ENCODE data around the gene RBMS3. TPM values are rescaled to one million over a fixed set of nuclear protein-coding genes. Genes with fewer than 3 reads are reported as not detected.

The RBMS3 gene
- total and polyA plus RNA-seq, 2 donors (not counting 1 experiment from before 2014, with no cell fraction given): 26.9 to 68.4 TPM

- peak; percentile 33 to 41 for DNase-seq (ENCODE audit: low read depth in 2 of 2)
- Histone ChIP-seq H3K9me3 (ENCODE audit: control insufficient read depth, insufficient read depth, low read depth, low read length) (no peaks in the 10 kb centered on the region), H3K4me3 (replicated peaks in 1 of 4; ENCODE audit: control extremely low read depth in 1 of 4, insufficient read depth in 1 of 4, low read depth in 3 of 4, low read length in 4 of 4) (no peak overlapping the region), H2AFZ (ENCODE audit: low read length) (no peak overlapping the region), H3K79me2 (ENCODE audit: control insufficient read depth, insufficient read depth, low read length) (peaks cover 6% of the 10 kb centered on the region), H3K9ac (ENCODE audit: insufficient read depth, low read length) (no peak overlapping the region), H3K4me1 (ENCODE audit: control insufficient read depth, extremely low read depth, insufficient read depth, low read length) (peaks cover 12% of the 10 kb centered on the region), H3K27ac (ENCODE audit: insufficient read depth, low read length) (no peak overlapping the region), H3K4me2 (ENCODE audit: extremely low read depth, insufficient read depth, low read length) (no peak overlapping the region), H3K27me3 (ENCODE audit: control insufficient read depth, insufficient read depth, low read length) (no peaks in the 10 kb centered on the region), H4K20me1 (ENCODE audit: control insufficient read depth, extremely low read depth, insufficient read depth, low read length) (no peaks in the 10 kb centered on the region), H3K36me3 (ENCODE audit: control insufficient read depth, insufficient read depth, low read length) (no peaks in the 10 kb centered on the region)
- TF ChIP-seq EZH2 (IDR thresholded peaks at IDR 0.05; ENCODE audit: low read length, missing control alignments): no peak
- no peak for TF ChIP-seq CTCF (conservative IDR thresholded peaks at IDR 0.05 in 1 of 2, IDR thresholded peaks at IDR 0.05 in 1 of 2; ENCODE audit: low read depth in 1 of 2, low read length in 2 of 2)
These were observed 146.6 kb downstream of the RBMS3 start for GRCh38 chr3:29427266-29428103.

GRCh38 chr3:29429055-29429679 is 148.3 kb downstream of the RBMS3 start:
- H3K27me3 ChIP-seq (ENCODE audit: control insufficient read depth, insufficient read depth, low read length): no peaks in the 10 kb centered on the region
- H3K4me1 ChIP-seq (ENCODE audit: control insufficient read depth, extremely low read depth, insufficient read depth, low read length): peaks cover 12% of the 10 kb centered on the region
- no peak overlapping the region for H3K4me2 ChIP-seq (ENCODE audit: extremely low read depth, insufficient read depth, low read length)

More at GRCh38 chr3:29429055-29429679, 148.3 kb downstream of the RBMS3 start:
- Histone ChIP-seq H4K20me1 (ENCODE audit: control insufficient read depth, extremely low read depth, insufficient read depth, low read length) (no peaks in the 10 kb centered on the region), H3K79me2 (ENCODE audit: control insufficient read depth, insufficient read depth, low read length) (peaks cover 6% of the 10 kb centered on the region), H3K9me3 (ENCODE audit: control insufficient read depth, insufficient read depth, low read depth, low read length) (no peaks in the 10 kb centered on the region), H3K36me3 (ENCODE audit: control insufficient read depth, insufficient read depth, low read length) (no peaks in the 10 kb centered on the region), H3K9ac (ENCODE audit: insufficient read depth, low read length) (no peak overlapping the region), H2AFZ (ENCODE audit: low read length) (no peak overlapping the region), H3K27ac (ENCODE audit: insufficient read depth, low read length) (no peak overlapping the region), H3K4me3 (replicated peaks in 1 of 4; ENCODE audit: control extremely low read depth in 1 of 4, insufficient read depth in 1 of 4, low read depth in 3 of 4, low read length in 4 of 4) (no peak overlapping the region)
- DNase-seq (ENCODE audit: low read depth in 2 of 2): no peak
- no peak for TF ChIP-seq EZH2 (IDR thresholded peaks at IDR 0.05; ENCODE audit: low read length, missing control alignments)
- TF ChIP-seq CTCF (conservative IDR thresholded peaks at IDR 0.05 in 1 of 2, IDR thresholded peaks at IDR 0.05 in 1 of 2; ENCODE audit: low read depth in 1 of 2, low read length in 2 of 2): no peak
